HepG2 (cell line): Measurements from ENCODE around the gene EPN3. TPM values are rescaled to one million over a fixed set of nuclear protein-coding genes. Genes with fewer than 3 reads are reported as not detected.
A peak's percentile ranks its signal among the peaks of the same experiment; 100 is the strongest.

Source experiments
- DNMT3B ChIP-seq: conservative IDR thresholded peaks from 2 replicates; pipeline ENCODE4 v1.6.1; 2016; ENCODE audit warnings: missing biosample characterization, control low read depth
- HNRNPLL ChIP-seq: fragments of 200-400 bp; formaldehyde crosslinking; IDR thresholded peaks from 2 replicates; pipeline ENCODE4 v1.6.1; 2017; ENCODE audit warnings: mild to moderate bottlenecking, low read depth, low read length; ENCODE audit not compliant: poor library complexity, severe bottlenecking
- MTF2 ChIP-seq: sonication (generic); formaldehyde crosslinking; IDR thresholded peaks from 2 replicates; pipeline ENCODE4 v1.5.0; 2020; ENCODE audit warnings: missing genetic modification reagents, borderline replicate concordance
- MXD4 ChIP-seq: IDR thresholded peaks from 2 replicates; pipeline ENCODE4 v1.6.1; 2016; ENCODE audit warnings: mild to moderate bottlenecking, missing biosample characterization, missing genetic modification reagents
- NFIB ChIP-seq: sonication (generic); formaldehyde crosslinking; IDR thresholded peaks from 2 replicates; pipeline ENCODE4 v1.9.0; 2021; ENCODE audit warnings: missing genetic modification reagents, mild to moderate bottlenecking, borderline replicate concordance
- PHF5A ChIP-seq: IDR thresholded peaks from one replicate; pipeline ENCODE4 v1.6.1; 2018; ENCODE audit warnings: low read depth, missing genetic modification reagents; ENCODE audit not compliant: unreplicated experiment
- RERE ChIP-seq: IDR thresholded peaks from 2 replicates; pipeline ENCODE4 v1.6.1; 2016; ENCODE audit warnings: low read depth, missing genetic modification reagents, missing compliant biosample characterization
- SALL2 ChIP-seq: sonication (generic); formaldehyde crosslinking; IDR thresholded peaks from 2 replicates; pipeline ENCODE4 v1.8.1; 2023; ENCODE audit warnings: mild to moderate bottlenecking, missing genetic modification reagents, inconsistent platforms
- SOX6 ChIP-seq, 2 experiments: fragments of 450-650 bp in 1 of 2; sonication (generic) in 1 of 2; formaldehyde crosslinking in 1 of 2; IDR thresholded peaks; 2 replicates each; pipeline versions ENCODE4 v1.4.0 to v1.6.1; 2017 to 2020; ENCODE audit warnings: antibody characterized with exemption in 1 of 2, mild to moderate bottlenecking in 1 of 2, missing genetic modification reagents in 1 of 2
- TEAD3 ChIP-seq: optimal IDR thresholded peaks from 2 replicates; pipeline ENCODE3; 2016; ENCODE audit warnings: borderline replicate concordance
- THAP11 ChIP-seq: IDR thresholded peaks from 2 replicates; pipeline ENCODE4 v1.6.1; 2016; ENCODE audit warnings: missing biosample characterization, missing genetic modification reagents
- ZKSCAN8 ChIP-seq: IDR thresholded peaks from 2 replicates; pipeline ENCODE4 v1.6.1; 2016; ENCODE audit warnings: borderline replicate concordance, missing genetic modification reagents, missing compliant biosample characterization
- ZNF121 ChIP-seq: sonication (generic); formaldehyde crosslinking; IDR thresholded peaks from 2 replicates; pipeline ENCODE4 v1.5.0; 2020; ENCODE audit warnings: mild to moderate bottlenecking, missing genetic modification reagents
- ZNF570 ChIP-seq: sonication (generic); formaldehyde crosslinking; IDR thresholded peaks from 2 replicates; pipeline ENCODE4 v1.4.0; 2020; ENCODE audit warnings: mild to moderate bottlenecking, missing genetic modification reagents, borderline replicate concordance
- ZNF678 ChIP-seq: sonication (generic); formaldehyde crosslinking; IDR thresholded peaks from 2 replicates; pipeline ENCODE4 v1.4.0; 2020; ENCODE audit warnings: mild to moderate bottlenecking, missing genetic modification reagents
- ZNF713 ChIP-seq: sonication (generic); formaldehyde crosslinking; IDR thresholded peaks from 2 replicates; pipeline ENCODE4 v1.4.0; 2020; ENCODE audit warnings: mild to moderate bottlenecking, missing genetic modification reagents
- ZNF724P ChIP-seq: sonication (generic); formaldehyde crosslinking; IDR thresholded peaks from 2 replicates; pipeline ENCODE4 v1.8.0; 2022; ENCODE audit warnings: missing genetic modification reagents, borderline replicate concordance
- polyA plus RNA-seq, 8 experiments: library from polyadenylated mRNA; depleted of rRNA in 3 of 8; stranded (reverse) in 7 of 8; unstranded in 1 of 8; fragments of >200 nt; fragmentation: Illumina TruSeq in 4 of 8; extraction: Trizol in 4 of 8; gene quantifications; 2 replicates each; pipeline versions ENCODE4 v1.2.1 to v1.2.3, GENCODE V29; 2011 to 2016; ENCODE audit warnings: low read depth in 4 of 8, missing spikeins in 1 of 8, mixed read lengths in 1 of 8; ENCODE audit not compliant: insufficient read depth in 1 of 8
- total RNA-seq, 5 experiments: library from RNA; depleted of rRNA; stranded (reverse); fragments of >200 nt; fragmentation: Illumina TruSeq; extraction: Trizol; gene quantifications; 2 replicates each; pipeline ENCODE4 v1.2.3, GENCODE V29; 2016; ENCODE audit warnings: low read depth in 1 of 5
- TF ChIP-seq, protein P1 (sequence below): sonication (generic); formaldehyde crosslinking; IDR thresholded peaks from 2 replicates; pipeline ENCODE4 v1.8.1; 2023; ENCODE audit warnings: missing genetic modification reagents, mild to moderate bottlenecking, borderline replicate concordance
- TF ChIP-seq, protein P2 (sequence below): sonication (generic); formaldehyde crosslinking; IDR thresholded peaks from 2 replicates; pipeline ENCODE4 v1.4.0; 2020; ENCODE audit warnings: mild to moderate bottlenecking, missing genetic modification reagents
- TF ChIP-seq, protein P3 (sequence below): sonication (generic); formaldehyde crosslinking; IDR thresholded peaks from 2 replicates; pipeline ENCODE4 v1.5.1; 2020; ENCODE audit warnings: mild to moderate bottlenecking, missing genetic modification reagents, moderate library complexity

Gene EPN3
- total and polyA plus RNA-seq, 2 of the 13 experiments (the other 11 are each of a cell fraction or from before 2014, with no cell fraction given) = 0.11 to 0.95 TPM

GRCh38 chr17:50547035-50547735 lies 14.7 kb downstream of the EPN3 start, which contains the start of gene SPATA20 (continued):
- peak; percentile 30; the same call in 1 of the 2 replicates for TF ChIP-seq RERE
- peak; percentile 66; the same call in 1 of the 2 replicates for TF ChIP-seq SALL2 (CRISPR knock-in tag)
- peak; percentile 83; the same call in 1 of the 2 replicates for TF ChIP-seq ZNF724P (CRISPR knock-in tag)
- TF ChIP-seq SOX6 (IDR thresholded peaks at IDR 0.05) = no peak
- TF ChIP-seq SOX6 (CRISPR knock-in tag; IDR thresholded peaks at IDR 0.05) = peak; percentile 61
- TF ChIP-seq, protein P1, sequence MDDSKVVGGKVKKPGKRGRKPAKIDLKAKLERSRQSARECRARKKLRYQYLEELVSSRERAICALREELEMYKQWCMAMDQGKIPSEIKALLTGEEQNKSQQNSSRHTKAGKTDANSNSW = peak; percentile 43; the same call in 1 of the 2 replicates
- peak; percentile 84; the same call in 1 of the 2 replicates for TF ChIP-seq ZKSCAN8
- TF ChIP-seq ZNF713 (CRISPR knock-in tag) = peak; percentile 76; the same call in 1 of the 2 replicates
- TF ChIP-seq TEAD3 (CRISPR knock-in tag) = peak; percentile 49
- peak; percentile 73 for TF ChIP-seq HNRNPLL
- TF ChIP-seq ZNF678 (CRISPR knock-in tag) = peak; percentile 52; the same call in 1 of the 2 replicates
- TF ChIP-seq PHF5A (CRISPR knock-in tag) = peak; percentile 72
- no peak for TF ChIP-seq NFIB (CRISPR knock-in tag)
- TF ChIP-seq ZNF121 (CRISPR knock-in tag) = no peak
- TF ChIP-seq, protein P2, sequence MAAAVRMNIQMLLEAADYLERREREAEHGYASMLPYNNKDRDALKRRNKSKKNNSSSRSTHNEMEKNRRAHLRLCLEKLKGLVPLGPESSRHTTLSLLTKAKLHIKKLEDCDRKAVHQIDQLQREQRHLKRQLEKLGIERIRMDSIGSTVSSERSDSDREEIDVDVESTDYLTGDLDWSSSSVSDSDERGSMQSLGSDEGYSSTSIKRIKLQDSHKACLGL (CRISPR knock-in tag) = peak; percentile 82
- 0 out of 2 replicates have a peak, but pooled peaks have one; percentile 69 for TF ChIP-seq MXD4
- peak; percentile 69; the same call in 1 of the 2 replicates for TF ChIP-seq ZNF570 (CRISPR knock-in tag)
- TF ChIP-seq MTF2 = no peak
- TF ChIP-seq DNMT3B (CRISPR knock-in tag) = no peak; the same call in 1 of the 2 replicates
- TF ChIP-seq, protein P3, sequence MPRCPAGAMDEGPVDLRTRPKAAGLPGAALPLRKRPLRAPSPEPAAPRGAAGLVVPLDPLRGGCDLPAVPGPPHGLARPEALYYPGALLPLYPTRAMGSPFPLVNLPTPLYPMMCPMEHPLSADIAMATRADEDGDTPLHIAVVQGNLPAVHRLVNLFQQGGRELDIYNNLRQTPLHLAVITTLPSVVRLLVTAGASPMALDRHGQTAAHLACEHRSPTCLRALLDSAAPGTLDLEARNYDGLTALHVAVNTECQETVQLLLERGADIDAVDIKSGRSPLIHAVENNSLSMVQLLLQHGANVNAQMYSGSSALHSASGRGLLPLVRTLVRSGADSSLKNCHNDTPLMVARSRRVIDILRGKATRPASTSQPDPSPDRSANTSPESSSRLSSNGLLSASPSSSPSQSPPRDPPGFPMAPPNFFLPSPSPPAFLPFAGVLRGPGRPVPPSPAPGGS (CRISPR knock-in tag) = peak; percentile 82
- TF ChIP-seq THAP11 (CRISPR knock-in tag) = peak; percentile 69
